Uterus (tissue), 4 donors: ENCODE measurements around the gene KCNH2. TPM values are rescaled to one million over a fixed set of nuclear protein-coding genes. Genes with fewer than 3 reads are reported as not detected.

Source experiments
- DNase-seq, 2 donors: peaks; one replicate each; pipeline ENCODE4 v3.0.0-alpha.2; 2019 to 2020
- H3K27ac ChIP-seq, 2 donors: fragments of 200-600 bp; sonication (generic); 1 replicate in 1 of 2; 2 replicates in 1 of 2; pipeline ENCODE4 v1.5.1; 2016 to 2018
- H3K27me3 ChIP-seq, 2 donors: fragments of 200-600 bp; sonication (generic); one replicate each; pipeline ENCODE4 v1.5.1; 2018 to 2019; ENCODE audit warnings: control low read depth in 1 of 2
- H3K36me3 ChIP-seq, 2 donors: fragments of 200-600 bp; sonication (generic); one replicate each; pipeline ENCODE4 v1.5.1; 2019; ENCODE audit warnings: control low read depth in 1 of 2
- H3K4me1 ChIP-seq, 2 donors: fragments of 200-600 bp; sonication (generic); one replicate each; pipeline ENCODE4 v1.5.1; 2018 to 2019; ENCODE audit warnings: control low read depth in 1 of 2
- H3K4me3 ChIP-seq, 2 donors: fragments of 200-600 bp; sonication (generic); 1 replicate in 1 of 2; 2 replicates in 1 of 2; pipeline ENCODE4 v1.5.1; 2018 to 2019; ENCODE audit warnings: mild to moderate bottlenecking in 1 of 2
- H3K9me3 ChIP-seq, 2 donors: fragments of 200-600 bp; sonication (generic); one replicate each; pipeline ENCODE4 v1.5.1; 2019; ENCODE audit warnings: control low read depth in 1 of 2
- CTCF ChIP-seq, 4 experiments: fragments of 200-600 bp in 2 of 4; fragments of 450-650 bp in 2 of 4; sonication (generic) in 2 of 4; IDR thresholded peaks; one replicate each; pipeline ENCODE4 v1.5.1; 2016 to 2019; ENCODE audit warnings: antibody characterized with exemption in 4 of 4, mild to moderate bottlenecking in 2 of 4, moderate library complexity in 1 of 4
- POLR2A ChIP-seq, 2 donors: fragments of 450-650 bp; IDR thresholded peaks; one replicate each; pipeline ENCODE4 v1.6.1; 2016; ENCODE audit warnings: antibody characterized with exemption in 2 of 2, mild to moderate bottlenecking in 1 of 2, moderate library complexity in 1 of 2
- intact Hi-C: fragments of 100-400 bp; cut with DNase I; formaldehyde crosslinking; loops from one replicate; pipeline ENCODE4 v1.15.1; 2023; ENCODE audit warnings: low total_unique reads
- total RNA-seq, 4 donors: library from RNA; depleted of rRNA in 3 of 4; stranded (reverse); fragments of >200 nt in 3 of 4; gene quantifications; one replicate each; pipeline versions ENCODE4 v1.1.0 to v1.2.4, GENCODE V29; 2014 to 2023
- donor health status: DM: yes; HTN: yes; CAD: no.

KCNH2 gene
- total RNA-seq, 4 donors from 2014 or later: 9.1 to 51.0 (median 22.8) TPM

DNA sequence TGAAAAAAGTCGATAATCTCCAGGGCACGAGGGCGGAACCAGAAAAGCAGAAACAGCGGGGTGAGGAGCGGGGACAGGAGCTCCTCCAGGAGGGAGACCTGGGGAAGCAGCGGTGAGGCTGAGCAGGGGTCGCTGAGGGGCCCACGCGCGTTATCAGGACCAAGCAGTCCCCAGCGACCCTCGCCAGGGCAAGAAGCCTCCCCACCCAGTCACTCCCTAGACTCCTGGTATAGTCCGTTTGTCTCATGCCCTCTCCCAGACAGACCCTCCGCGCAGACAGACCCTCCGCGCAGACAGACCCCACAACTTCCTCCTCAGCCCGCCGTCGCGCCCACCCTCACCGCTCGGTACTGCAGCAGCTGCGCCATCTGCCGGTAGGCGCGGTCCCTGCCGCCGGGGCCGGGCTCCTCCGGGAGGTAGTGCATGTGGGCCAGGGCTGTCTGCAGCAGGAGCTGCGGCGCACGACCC, 39.9 kb upstream of the KCNH2 start:
- intact Hi-C loops: no loop called here
- no peaks in the 10 kb centered on the region for H3K36me3 ChIP-seq
- no peaks in the 10 kb centered on the region for H3K9me3 ChIP-seq
- no peak overlapping the region for H3K27ac ChIP-seq
- peaks cover 0 to 18% of the 10 kb centered on the region in 2 donors for H3K4me1 ChIP-seq
- TF ChIP-seq POLR2A (IDR thresholded peaks at IDR 0.05): no peak
- TF ChIP-seq CTCF (IDR thresholded peaks at IDR 0.05): peak; percentile 85 to 91 (median 88)
- DNase-seq: peak; percentile 53 to 67
- H3K27me3 ChIP-seq: peaks cover 5 to 10% of the 10 kb centered on the region in 2 donors
- H3K4me3 ChIP-seq: no peak overlapping the region

DNA sequence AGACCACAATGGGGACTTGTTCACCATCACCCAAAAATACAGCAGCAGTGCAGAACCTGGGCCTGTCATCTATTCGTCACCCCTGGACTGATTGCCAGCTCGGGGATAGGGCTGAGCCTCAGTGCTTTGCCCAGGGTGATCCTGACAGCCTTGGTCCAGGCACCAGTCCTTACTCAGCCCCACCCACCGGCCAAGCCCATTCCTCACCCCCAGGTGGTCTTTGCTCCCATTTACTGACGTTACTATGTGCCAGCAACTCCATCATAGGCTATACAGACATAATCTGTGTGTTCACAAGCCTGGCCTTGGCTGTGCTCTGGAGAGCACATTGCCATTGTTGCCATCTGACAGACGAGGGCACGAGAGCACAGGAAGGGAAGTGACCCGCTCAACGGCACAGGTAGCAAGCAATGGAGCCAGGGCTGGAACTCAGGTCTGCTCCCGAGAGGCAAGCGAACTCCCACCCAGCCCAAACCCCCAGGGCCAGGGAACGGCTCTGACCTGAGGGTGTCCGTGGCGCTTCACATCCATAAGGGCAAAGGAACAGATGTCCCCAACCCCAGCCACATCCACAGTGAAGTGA, 39.3 kb upstream of the KCNH2 start:
- Histone ChIP-seq H3K27ac (no peak overlapping the region), H3K4me3 (no peak overlapping the region), H3K36me3 (no peaks in the 10 kb centered on the region), H3K27me3 (peaks cover 5 to 10% of the 10 kb centered on the region in 2 donors), H3K9me3 (no peaks in the 10 kb centered on the region), H3K4me1 (peaks cover 0 to 18% of the 10 kb centered on the region in 2 donors)
- DNase-seq: no peak
- TF ChIP-seq POLR2A (IDR thresholded peaks at IDR 0.05) (no peak), CTCF (IDR thresholded peaks at IDR 0.05) (no peak)
- intact Hi-C loops: no loop called here

DNA sequence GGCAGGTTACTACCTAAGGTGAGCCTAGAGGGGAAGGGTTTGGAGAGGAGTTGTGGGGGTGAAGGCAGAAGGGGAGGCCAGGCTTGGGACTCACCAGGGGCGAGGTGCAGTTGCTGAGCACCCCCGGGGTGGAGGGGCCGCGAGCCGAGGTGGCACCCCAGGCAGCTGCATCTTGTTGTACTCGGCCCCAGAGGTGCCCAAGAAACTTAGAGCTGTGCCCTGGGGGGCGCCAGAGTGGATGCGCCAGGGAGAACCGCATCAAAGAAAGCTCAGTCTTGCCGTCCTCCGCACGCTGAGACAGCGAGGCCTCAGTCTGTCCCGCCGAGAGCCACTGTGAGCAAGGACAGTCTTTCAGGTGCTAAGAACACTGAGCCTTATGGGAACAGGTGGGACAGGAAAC, 38.8 kb upstream of the KCNH2 start:
- H3K27me3 ChIP-seq: peaks cover 5 to 10% of the 10 kb centered on the region in 2 donors
- no peaks in the 10 kb centered on the region for H3K36me3 ChIP-seq
- intact Hi-C loops: no loop called here
- no peak overlapping the region for H3K4me3 ChIP-seq
- TF ChIP-seq POLR2A (IDR thresholded peaks at IDR 0.05) (no peak), CTCF (IDR thresholded peaks at IDR 0.05) (no peak)
- no peak for DNase-seq
- no peaks in the 10 kb centered on the region for H3K9me3 ChIP-seq
- peaks cover 0 to 18% of the 10 kb centered on the region in 2 donors for H3K4me1 ChIP-seq
- H3K27ac ChIP-seq: no peak overlapping the region

DNA sequence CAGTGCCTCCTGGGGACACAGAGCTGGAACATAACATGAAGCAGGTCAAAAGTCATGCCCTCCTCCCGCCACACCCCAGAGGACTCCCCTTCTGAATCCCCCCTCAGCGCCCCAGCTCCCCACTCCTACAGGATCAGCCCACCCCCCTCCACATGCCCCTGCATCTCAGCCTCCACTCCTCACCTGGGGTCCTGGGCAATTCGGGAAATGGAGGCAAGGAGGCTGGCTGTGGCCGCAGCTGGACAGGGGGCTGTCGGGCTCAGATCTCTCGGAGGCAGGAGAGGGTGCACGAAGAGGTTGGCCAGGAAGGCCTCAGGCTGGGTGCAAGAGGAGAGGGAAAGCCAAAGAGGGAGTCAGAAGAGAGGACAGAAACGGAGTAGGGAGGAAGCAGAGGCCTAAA, 38.4 kb upstream of the KCNH2 start:
- no peaks in the 10 kb centered on the region for H3K9me3 ChIP-seq
- H3K4me3 ChIP-seq: no peak overlapping the region
- peaks cover 0 to 18% of the 10 kb centered on the region in 2 donors for H3K4me1 ChIP-seq
- no peaks in the 10 kb centered on the region for H3K36me3 ChIP-seq
- intact Hi-C loops: no loop called here
- H3K27ac ChIP-seq: no peak overlapping the region
- TF ChIP-seq POLR2A (IDR thresholded peaks at IDR 0.05) (no peak), CTCF (IDR thresholded peaks at IDR 0.05) (no peak)
- peaks cover 5 to 10% of the 10 kb centered on the region in 2 donors for H3K27me3 ChIP-seq
- no peak for DNase-seq

GRCh38 chr7:151015967-151016366, 37.8 kb upstream of the KCNH2 start:
- intact Hi-C loops: no loop called here

More at GRCh38 chr7:151015967-151016366, 37.8 kb upstream of the KCNH2 start:
- no peak overlapping the region for H3K4me3 ChIP-seq
- no peak overlapping the region for H3K27ac ChIP-seq
- peaks cover 5 to 10% of the 10 kb centered on the region in 2 donors for H3K27me3 ChIP-seq
- DNase-seq: no peak
- peaks cover 0 to 18% of the 10 kb centered on the region in 2 donors for H3K4me1 ChIP-seq
- H3K9me3 ChIP-seq: no peaks in the 10 kb centered on the region
- no peaks in the 10 kb centered on the region for H3K36me3 ChIP-seq
- TF ChIP-seq CTCF (IDR thresholded peaks at IDR 0.05): no peak
- no peak for TF ChIP-seq POLR2A (IDR thresholded peaks at IDR 0.05)
